Prostate gland (tissue), 2 donors: ENCODE data around the gene CTNNA3. TPM values are rescaled to one million over a fixed set of nuclear protein-coding genes. Genes with fewer than 3 reads are reported as not detected.

Experiments
- DNase-seq: peaks from one replicate; pipeline ENCODE4 v3.0.0-alpha.2; 2019; ENCODE audit warnings: low spot score
- H3K27ac ChIP-seq, 2 donors: fragments of 200-600 bp; sonication (generic); 2 replicates each; pipeline ENCODE4 v1.5.1; 2017 to 2019
- H3K27me3 ChIP-seq: fragments of 200-600 bp; sonication (generic); replicated peaks from 2 replicates; pipeline ENCODE4 v1.5.1; 2019; ENCODE audit not compliant: insufficient read depth
- H3K36me3 ChIP-seq, 2 donors: fragments of 200-600 bp; sonication (generic); 1 replicate in 1 of 2; 2 replicates in 1 of 2; pipeline versions ENCODE4 v1.5.1 to v1.8.1; 2017 to 2019
- H3K4me1 ChIP-seq: fragments of 200-600 bp; sonication (generic); replicated peaks from 2 replicates; pipeline ENCODE4 v1.5.1; 2019
- H3K4me3 ChIP-seq, 2 donors: fragments of 200-600 bp; sonication (generic); 2 replicates each; pipeline ENCODE4 v1.5.1; 2017 to 2019
- H3K9me3 ChIP-seq: fragments of 200-600 bp; sonication (generic); 2 replicates; pipeline ENCODE4 v1.5.1; 2017
- POLR2A ChIP-seq: fragments of 450-650 bp; IDR thresholded peaks from one replicate; pipeline ENCODE4 v1.6.1; 2016; ENCODE audit warnings: antibody characterized with exemption, mild to moderate bottlenecking
- POLR2AphosphoS5 ChIP-seq: sonication (generic); formaldehyde crosslinking; IDR thresholded peaks from one replicate; pipeline ENCODE4 v1.6.1; 2017; ENCODE audit warnings: antibody characterized with exemption
- whole genome bisulfite sequencing: methylation state at CpG from one replicate; pipeline ENCODE4 v1.1.5; 2018; 5-methylcytosine and 5-hydroxymethylcytosine counted together
- intact Hi-C: fragments of 100-400 bp; cut with DNase I; formaldehyde crosslinking; loops from one replicate; pipeline ENCODE4 v1.14.2; 2022
- total RNA-seq, 2 donors: library from RNA; depleted of rRNA; stranded (reverse); fragments of >200 nt; gene quantifications; one replicate each; pipeline ENCODE4 v1.1.0, GENCODE V29; 2016
- TF ChIP-seq, protein P1 (sequence below), 4 experiments: fragments of 200-600 bp in 2 of 4; fragments of 450-650 bp in 2 of 4; sonication (generic) in 2 of 4; IDR thresholded peaks; 1 replicate in 3 of 4; 2 replicates in 1 of 4; pipeline ENCODE4 v1.5.1; 2016 to 2019; ENCODE audit warnings: antibody characterized with exemption in 4 of 4, mild to moderate bottlenecking in 2 of 4, moderate library complexity in 2 of 4

The CTNNA3 gene
- total RNA-seq, 2 donors from 2014 or later: 0.27 to 7.2 TPM

DNA sequence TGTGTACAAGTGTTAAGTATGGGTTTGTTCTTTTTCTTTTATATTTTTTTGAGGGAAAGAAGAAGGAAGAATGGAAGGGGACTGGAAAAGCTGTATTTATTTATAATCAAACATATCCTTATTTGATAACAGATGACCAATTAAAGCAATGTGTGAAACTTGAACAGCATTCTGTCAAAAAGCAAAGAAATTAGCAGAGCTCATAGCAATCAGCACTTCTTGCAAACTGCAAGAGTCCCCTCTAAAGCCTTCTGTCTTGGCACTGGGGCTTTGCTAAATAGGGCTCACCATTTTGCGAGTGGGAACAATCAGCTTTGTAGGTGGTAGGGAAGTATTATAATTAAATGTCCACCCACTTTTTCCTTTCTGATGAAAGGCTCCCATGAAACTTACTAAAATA is 935.1 kb downstream of the CTNNA3 start:
- TF ChIP-seq POLR2A (no peak), POLR2AphosphoS5 (no peak)
- TF ChIP-seq, protein P1, sequence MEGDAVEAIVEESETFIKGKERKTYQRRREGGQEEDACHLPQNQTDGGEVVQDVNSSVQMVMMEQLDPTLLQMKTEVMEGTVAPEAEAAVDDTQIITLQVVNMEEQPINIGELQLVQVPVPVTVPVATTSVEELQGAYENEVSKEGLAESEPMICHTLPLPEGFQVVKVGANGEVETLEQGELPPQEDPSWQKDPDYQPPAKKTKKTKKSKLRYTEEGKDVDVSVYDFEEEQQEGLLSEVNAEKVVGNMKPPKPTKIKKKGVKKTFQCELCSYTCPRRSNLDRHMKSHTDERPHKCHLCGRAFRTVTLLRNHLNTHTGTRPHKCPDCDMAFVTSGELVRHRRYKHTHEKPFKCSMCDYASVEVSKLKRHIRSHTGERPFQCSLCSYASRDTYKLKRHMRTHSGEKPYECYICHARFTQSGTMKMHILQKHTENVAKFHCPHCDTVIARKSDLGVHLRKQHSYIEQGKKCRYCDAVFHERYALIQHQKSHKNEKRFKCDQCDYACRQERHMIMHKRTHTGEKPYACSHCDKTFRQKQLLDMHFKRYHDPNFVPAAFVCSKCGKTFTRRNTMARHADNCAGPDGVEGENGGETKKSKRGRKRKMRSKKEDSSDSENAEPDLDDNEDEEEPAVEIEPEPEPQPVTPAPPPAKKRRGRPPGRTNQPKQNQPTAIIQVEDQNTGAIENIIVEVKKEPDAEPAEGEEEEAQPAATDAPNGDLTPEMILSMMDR (IDR thresholded peaks at IDR 0.05): no peak
- intact Hi-C loops: no loop called here
- no peaks in the 10 kb centered on the region for H3K36me3 ChIP-seq
- H3K9me3 ChIP-seq: no peaks in the 10 kb centered on the region
- H3K27ac ChIP-seq: no peak overlapping the region
- no peaks in the 10 kb centered on the region for H3K27me3 ChIP-seq
- no peak overlapping the region for H3K4me3 ChIP-seq
- WGBS: 77% methylated on average over 1 of the region's 1 CpG
- H3K4me1 ChIP-seq: no peaks in the 10 kb centered on the region
- DNase-seq: no peak

DNA sequence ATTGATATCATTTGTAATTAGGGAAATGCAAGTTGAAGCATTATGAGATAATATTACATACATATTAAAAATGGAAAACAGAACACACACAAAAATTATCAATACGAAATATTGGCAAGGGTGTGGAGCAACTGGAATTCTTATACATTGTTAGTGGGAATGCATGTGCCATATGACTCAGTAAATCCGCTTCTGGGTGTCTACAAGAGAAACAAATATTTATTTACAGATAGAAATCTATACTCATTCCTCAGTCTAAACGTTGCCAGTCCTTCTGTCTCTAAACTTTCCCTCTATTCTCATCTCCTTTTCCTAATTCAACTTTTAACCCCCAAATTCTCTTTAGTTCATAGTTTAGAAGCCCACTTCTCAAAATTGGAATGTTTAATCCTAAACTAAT is 940.5 kb downstream of the CTNNA3 start:
- WGBS: 52% methylated on average over 3 of the region's 3 CpGs
- Histone ChIP-seq H3K36me3 (no peaks in the 10 kb centered on the region), H3K9me3 (no peaks in the 10 kb centered on the region), H3K27me3 (no peaks in the 10 kb centered on the region), H3K4me3 (no peak overlapping the region), H3K4me1 (no peaks in the 10 kb centered on the region), H3K27ac (no peak overlapping the region)
- intact Hi-C loops: no loop called here
- DNase-seq: no peak
- TF ChIP-seq POLR2AphosphoS5: no peak

DNA sequence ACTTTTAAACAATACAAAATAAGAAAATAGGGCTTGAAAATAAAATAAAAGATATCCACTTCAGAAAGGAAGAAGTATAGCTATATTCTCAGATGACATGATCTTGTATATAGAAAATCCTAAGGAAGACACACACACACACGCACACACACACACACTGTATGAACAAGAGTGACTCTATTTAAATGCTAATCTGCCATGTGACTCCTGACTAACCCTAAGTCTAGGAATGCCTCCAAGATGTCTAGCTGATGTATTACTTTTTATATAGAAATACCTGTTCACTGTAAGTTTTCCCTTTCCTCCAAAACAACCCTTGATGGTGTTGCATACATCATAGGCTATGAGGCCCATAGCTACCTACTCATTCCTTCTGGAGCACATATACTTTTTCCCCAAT is 943.3 kb downstream of the CTNNA3 start:
- TF ChIP-seq POLR2AphosphoS5: no peak
- no peak for TF ChIP-seq POLR2A
- TF ChIP-seq, protein P1 (IDR thresholded peaks at IDR 0.05): no peak
- Histone ChIP-seq H3K4me3 (no peak overlapping the region), H3K4me1 (no peaks in the 10 kb centered on the region), H3K9me3 (no peaks in the 10 kb centered on the region), H3K36me3 (no peaks in the 10 kb centered on the region), H3K27me3 (no peaks in the 10 kb centered on the region), H3K27ac (no peak overlapping the region)
- intact Hi-C loops: no loop called here
- WGBS: 91% methylated on average over 1 of the region's 1 CpG
- DNase-seq: no peak

DNA sequence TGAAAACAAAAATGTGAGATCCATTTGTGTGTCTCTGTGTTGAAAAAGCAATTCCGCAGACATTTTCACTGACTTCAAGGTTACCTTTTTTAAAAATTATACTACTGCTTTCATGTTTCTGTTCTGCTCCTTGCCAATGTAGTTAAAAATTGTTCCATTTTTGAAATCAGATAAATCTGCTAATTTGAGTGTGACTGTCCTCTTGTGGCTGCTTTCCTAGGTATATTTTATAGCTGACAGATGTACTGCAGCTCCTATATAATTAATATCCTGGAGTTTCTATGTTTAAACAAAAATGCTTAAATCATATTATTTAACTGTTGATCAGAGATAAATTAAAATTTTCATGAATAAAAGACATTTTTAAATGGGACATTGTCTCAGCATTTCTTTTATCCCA is 947.8 kb downstream of the CTNNA3 start:
- Histone ChIP-seq H3K27me3 (no peaks in the 10 kb centered on the region), H3K9me3 (no peaks in the 10 kb centered on the region), H3K4me3 (no peak overlapping the region), H3K27ac (no peak overlapping the region), H3K4me1 (no peaks in the 10 kb centered on the region), H3K36me3 (no peaks in the 10 kb centered on the region)
- no peak for DNase-seq
- 95% methylated on average over 1 of the region's 1 CpG for WGBS
- TF ChIP-seq POLR2A (no peak), POLR2AphosphoS5 (no peak)
- TF ChIP-seq, protein P1 (IDR thresholded peaks at IDR 0.05): no peak
- intact Hi-C loops: no loop called here

DNA sequence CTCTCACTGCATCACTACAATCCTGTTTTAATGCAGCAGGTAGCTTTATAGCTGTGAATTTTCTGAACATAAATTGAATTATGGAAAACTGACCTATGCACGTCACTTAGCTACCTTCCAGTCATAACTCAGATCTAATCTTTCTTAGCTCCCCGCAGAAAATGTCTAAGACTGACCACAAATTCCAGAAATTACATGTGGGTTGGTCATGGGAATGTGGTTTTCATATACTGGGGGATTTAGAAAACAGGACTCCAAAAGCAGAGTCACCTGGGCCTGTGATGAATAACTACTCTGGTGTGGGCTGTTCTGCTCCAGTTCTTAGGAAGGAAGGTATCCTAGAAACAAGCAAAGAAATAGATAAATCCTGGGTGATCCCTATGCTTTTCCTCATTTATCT is 948.5 kb downstream of the CTNNA3 start:
- Histone ChIP-seq H3K27ac (no peak overlapping the region), H3K4me1 (no peaks in the 10 kb centered on the region), H3K9me3 (no peaks in the 10 kb centered on the region), H3K27me3 (no peaks in the 10 kb centered on the region), H3K4me3 (no peak overlapping the region), H3K36me3 (no peaks in the 10 kb centered on the region)
- intact Hi-C loops: no loop called here
- WGBS: 60% methylated on average over 2 of the region's 2 CpGs
- no peak for DNase-seq
- TF ChIP-seq POLR2AphosphoS5: no peak
- TF ChIP-seq, protein P1 (IDR thresholded peaks at IDR 0.05): no peak
